ENCODE results near the gene IRF4.
"Not testable (repeated sequence)": the region's sequence is repeated elsewhere in the genome, so short reads cannot be mapped to it uniquely, and the experiment has no call there.

IRF4 gene

GRCh38 chr6:423055-423798, 31.7 kb downstream of the IRF4 start:
- no peak overlapping the region for H3K4me3 ChIP-seq (ENCODE audit: low read depth, low read length)
- TF ChIP-seq, protein P1, sequence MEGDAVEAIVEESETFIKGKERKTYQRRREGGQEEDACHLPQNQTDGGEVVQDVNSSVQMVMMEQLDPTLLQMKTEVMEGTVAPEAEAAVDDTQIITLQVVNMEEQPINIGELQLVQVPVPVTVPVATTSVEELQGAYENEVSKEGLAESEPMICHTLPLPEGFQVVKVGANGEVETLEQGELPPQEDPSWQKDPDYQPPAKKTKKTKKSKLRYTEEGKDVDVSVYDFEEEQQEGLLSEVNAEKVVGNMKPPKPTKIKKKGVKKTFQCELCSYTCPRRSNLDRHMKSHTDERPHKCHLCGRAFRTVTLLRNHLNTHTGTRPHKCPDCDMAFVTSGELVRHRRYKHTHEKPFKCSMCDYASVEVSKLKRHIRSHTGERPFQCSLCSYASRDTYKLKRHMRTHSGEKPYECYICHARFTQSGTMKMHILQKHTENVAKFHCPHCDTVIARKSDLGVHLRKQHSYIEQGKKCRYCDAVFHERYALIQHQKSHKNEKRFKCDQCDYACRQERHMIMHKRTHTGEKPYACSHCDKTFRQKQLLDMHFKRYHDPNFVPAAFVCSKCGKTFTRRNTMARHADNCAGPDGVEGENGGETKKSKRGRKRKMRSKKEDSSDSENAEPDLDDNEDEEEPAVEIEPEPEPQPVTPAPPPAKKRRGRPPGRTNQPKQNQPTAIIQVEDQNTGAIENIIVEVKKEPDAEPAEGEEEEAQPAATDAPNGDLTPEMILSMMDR (IDR thresholded peaks at IDR 0.05; ENCODE audit: control insufficient read depth, extremely low read depth, insufficient read depth) = no peak
- no peak for DNase-seq (ENCODE audit: low read depth)

GRCh38 chr6:423799-424345, 32.3 kb downstream of the IRF4 start:
- no peak for DNase-seq (ENCODE audit: low read depth)
- H3K4me3 ChIP-seq (ENCODE audit: low read depth, low read length) = no peak overlapping the region
- TF ChIP-seq, protein P1 (IDR thresholded peaks at IDR 0.05; ENCODE audit: control insufficient read depth, extremely low read depth, insufficient read depth) = no peak

GRCh38 chr6:424741-425417, 33.3 kb downstream of the IRF4 start:
- TF ChIP-seq, protein P1 (IDR thresholded peaks at IDR 0.05; ENCODE audit: control insufficient read depth, extremely low read depth, insufficient read depth) = no peak

DNA sequence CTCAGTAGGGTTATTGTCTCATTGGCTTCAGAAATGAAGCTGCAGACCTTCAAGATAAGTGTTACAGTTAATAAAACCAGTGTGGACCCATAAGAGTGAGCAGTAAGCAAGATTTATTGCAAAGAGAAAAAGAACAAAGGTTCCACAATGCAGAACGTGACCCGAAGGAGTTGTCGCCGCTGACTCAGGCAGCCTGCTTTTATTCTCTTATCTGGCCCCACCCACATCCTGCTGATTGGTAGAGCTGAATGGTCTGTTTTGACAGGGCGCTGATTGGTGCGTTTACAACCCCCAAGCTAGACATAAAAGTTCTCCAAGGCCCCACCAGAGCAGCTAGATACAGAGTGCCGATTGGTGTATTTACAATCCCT, 33.9 kb downstream of the IRF4 start:
- DNase-seq (ENCODE audit: low read depth); H3K4me3 ChIP-seq (ENCODE audit: low read depth, low read length): not testable (repeated sequence)

More at GRCh38 chr6:424741-425417, 33.3 kb downstream of the IRF4 start:
- no peak overlapping the region for H3K4me3 ChIP-seq (ENCODE audit: low read depth, low read length)
- no peak for DNase-seq (ENCODE audit: low read depth)

DNA sequence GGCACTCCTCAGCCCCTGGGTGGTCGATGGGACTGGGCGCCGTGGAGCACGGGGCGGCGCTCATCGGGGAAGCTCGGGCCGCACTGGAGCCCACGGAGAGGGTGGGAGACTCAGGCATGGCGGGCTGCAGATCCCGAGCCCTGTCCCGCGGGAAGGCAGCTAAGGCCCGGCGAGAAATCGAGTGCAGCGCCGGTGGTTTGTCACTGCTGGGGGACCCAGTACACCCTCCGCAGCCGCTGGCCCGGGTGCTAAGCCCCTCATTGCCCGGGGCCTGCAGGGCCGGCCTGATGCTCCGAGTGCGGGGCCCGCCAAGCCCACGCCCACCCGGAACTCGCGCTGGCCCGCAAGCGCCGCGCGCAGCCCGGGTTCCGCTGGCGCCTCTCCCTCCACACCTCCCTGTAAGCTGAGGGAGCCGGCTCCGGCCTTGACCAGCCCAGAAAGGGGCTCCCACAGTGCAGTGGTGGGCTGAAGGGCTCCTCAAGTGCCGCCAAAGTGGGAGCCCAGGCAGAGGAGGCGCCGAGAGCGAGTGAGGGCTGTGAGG, 34.7 kb downstream of the IRF4 start:
- H3K4me3 ChIP-seq (ENCODE audit: low read depth, low read length); DNase-seq (ENCODE audit: low read depth): not testable (repeated sequence)

GRCh38 chr6:428047-428603, 36.6 kb downstream of the IRF4 start:
- no peak overlapping the region for H3K4me3 ChIP-seq (ENCODE audit: low read depth, low read length)
- no peak for DNase-seq (ENCODE audit: low read depth)
- TF ChIP-seq, protein P1 (IDR thresholded peaks at IDR 0.05; ENCODE audit: control insufficient read depth, extremely low read depth, insufficient read depth) = no peak

DNA sequence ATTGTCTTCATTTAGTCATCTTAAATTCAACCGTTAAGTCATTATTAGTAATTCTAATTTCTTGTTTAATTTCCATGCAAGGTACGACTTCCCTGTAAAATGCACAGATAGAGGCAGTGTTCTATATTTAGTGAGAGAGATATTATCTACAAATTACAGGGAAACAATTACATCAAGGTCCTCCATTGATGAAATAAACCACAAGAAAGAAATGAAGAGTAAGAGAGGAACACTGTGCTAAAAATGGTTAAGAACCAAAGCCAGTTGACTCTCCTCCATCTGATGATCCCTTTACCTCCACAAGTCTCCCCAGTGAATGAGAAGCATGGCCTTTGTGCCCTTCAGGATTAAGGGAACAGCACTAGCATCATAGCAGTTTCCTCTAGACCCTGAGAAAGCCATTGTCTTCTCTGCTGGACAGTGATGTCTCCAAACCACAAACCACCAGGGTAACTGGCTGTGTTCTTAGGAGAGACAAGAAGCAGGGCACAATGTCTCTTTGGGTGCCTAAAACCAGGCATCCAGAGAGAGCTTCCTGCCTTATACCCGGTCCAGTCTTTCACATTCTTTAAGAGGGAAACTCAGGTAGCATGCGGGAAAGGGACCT, 38.1 kb downstream of the IRF4 start:
- TF ChIP-seq, protein P1 (IDR thresholded peaks at IDR 0.05; ENCODE audit: control insufficient read depth, extremely low read depth, insufficient read depth) = no peak
- no peak for DNase-seq (ENCODE audit: low read depth)
- no peak overlapping the region for H3K4me3 ChIP-seq (ENCODE audit: low read depth, low read length)
